ENCODE data around the gene DMRT1.

The DMRT1 gene

DNA sequence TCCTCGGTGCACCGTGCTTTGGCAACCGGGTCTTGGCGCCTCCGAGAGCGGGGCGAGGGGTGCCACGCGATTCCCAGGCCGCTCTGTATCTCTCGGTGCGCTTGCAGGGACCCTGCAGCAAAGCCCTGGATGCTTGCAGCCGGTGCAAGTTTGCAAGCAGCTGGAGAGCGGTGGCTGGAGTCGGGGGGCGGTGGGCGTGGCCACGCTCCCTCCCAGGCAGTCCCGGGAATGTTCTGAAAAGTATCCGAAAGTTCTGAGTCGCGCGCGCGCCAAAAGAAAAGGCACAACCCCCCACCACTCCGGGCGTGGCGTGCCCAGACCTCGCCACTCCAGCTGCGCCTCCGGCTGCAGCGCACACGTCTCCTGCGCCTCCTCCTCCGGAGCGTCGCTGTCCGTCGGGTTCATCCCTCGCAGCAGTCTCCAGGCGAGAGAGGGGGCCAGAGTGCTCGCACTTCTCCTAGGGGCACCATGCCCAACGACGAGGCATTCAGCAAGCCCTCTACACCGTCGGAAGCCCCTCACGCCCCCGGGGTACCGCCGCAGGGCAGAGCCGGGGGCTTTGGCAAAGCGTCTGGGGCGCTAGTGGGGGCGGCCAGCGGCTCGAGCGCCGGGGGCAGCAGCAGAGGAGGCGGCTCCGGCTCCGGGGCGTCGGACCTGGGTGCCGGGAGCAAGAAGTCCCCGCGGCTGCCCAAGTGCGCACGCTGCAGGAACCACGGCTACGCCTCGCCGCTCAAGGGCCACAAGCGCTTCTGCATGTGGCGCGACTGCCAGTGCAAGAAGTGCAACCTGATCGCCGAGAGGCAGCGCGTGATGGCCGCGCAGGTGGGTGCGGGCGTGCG, at the start of gene DMRT1:
TSS of gene DMRT1 (plus strand) at position 327 of the 839 bp plus-strand sequence. CDS start at position 469, 142 bp downstream.
- no peak for DNase-seq (ENCODE audit: low read depth in 2 of 2, low spot score in 1 of 2)

DNA sequence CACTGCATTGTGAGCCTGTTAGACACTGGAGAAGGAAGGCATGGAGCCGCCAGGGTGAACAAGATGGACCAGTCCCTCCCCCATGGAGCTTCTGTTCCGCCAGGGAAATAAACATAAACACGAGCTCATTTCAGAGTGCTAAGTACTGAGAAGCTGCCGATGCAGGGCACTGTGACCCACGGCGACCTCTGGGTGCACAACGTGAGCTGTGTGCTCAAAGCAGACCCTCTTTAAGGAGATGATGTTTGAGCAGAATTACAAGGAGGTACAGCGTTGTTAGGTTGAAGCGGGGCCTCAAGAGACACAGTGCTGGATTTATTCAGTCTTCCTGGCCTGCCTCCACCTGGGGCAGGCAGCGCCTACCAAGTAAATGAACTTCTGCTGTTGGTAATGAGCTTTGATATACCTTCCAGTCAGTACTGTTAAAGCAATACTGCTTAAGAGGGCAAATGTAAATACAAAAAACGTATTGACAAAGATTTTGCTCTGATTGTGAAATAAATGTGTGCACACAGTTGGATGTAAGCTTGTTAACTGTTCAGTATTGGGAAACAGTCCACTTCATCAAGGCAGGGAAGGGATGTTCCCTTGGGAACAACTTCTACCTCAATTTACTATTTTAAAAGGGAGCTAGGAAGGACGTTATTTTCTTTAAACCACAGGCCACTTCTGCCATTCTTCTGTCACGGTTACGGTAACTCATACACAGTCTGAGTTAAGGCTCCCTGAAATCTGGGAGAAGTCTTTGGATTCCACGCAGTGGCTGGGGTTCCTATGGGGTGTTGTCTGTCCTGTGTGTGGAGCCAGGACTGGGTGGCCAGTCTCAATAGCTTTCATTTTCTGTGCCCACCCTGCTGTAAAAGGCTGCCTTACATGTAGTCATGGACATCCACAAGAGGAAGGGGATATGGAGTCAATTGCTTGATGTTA, 48.9 kb upstream of the DMRT1 start:
- DNase-seq (ENCODE audit: low read depth in 2 of 2, low spot score in 1 of 2): no peak

DNA sequence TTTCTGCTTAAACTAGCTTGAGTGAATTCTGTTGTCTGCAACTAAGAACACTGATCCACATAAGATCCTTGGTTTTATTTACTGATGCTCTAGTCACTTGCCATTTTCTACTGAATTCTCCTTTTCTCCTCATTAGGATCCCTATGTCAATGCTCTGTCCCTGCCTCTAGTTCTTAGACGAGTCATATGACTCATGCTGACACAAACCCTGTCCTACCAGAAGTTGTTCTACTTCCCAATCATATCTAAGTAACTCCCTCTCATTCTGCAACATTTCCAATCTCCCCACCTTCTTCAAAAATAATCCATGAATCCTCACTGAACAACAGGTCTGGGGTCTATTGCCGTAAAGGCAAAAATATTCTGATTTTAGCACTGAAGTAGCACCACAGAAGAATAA, 47.1 kb upstream of the DMRT1 start:
- DNase-seq (ENCODE audit: low read depth in 2 of 2, low spot score in 1 of 2): no peak

DNA sequence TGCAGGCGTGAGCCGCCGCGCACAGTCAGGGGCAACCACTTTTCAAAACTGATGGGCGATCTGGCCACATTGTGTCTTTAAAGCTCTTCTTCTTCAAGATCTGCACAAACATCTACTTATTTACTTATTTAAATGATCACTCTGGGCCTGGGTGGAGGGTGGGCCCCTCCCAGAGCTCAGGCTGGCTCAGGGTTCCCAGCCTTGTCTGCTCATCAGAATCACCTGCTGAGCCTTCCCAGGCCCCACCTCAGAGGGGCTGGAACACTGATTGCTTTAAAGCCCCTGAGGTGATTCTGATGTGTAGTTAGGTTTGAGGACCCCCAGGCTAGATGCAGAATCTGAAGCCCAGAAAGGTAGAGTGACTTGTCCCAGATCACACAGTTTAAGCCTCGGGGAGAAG, 45.6 kb upstream of the DMRT1 start:
- no peak for DNase-seq (ENCODE audit: low read depth in 2 of 2, low spot score in 1 of 2)

DNA sequence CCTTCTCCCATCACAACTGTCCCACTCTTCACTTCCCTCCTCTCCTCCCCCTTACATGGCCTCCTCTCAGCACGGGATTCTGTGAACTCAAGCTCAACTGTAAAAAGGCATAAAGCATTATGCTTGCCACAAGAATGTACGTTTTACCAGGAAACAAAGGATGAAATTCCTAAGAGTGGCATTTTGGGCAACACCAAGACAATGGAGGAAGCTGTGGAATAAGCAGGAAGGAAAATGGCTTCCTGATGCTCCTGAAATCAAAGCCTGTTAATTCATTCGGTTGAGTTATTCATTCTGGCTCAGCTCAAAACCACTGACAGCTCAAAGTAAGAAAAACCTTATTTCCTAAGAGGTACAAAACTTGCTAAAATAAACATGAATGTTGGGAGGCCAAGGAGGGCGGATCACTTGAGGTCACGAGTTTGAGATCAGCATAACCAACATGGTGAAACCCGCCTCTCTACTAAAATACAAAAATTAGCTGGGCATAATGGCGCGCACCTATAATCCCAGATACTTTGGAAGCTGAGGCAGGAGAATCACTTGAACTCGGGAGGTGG, 40.8 kb upstream of the DMRT1 start:
- no peak for DNase-seq (ENCODE audit: low read depth in 2 of 2, low spot score in 1 of 2)

DNA sequence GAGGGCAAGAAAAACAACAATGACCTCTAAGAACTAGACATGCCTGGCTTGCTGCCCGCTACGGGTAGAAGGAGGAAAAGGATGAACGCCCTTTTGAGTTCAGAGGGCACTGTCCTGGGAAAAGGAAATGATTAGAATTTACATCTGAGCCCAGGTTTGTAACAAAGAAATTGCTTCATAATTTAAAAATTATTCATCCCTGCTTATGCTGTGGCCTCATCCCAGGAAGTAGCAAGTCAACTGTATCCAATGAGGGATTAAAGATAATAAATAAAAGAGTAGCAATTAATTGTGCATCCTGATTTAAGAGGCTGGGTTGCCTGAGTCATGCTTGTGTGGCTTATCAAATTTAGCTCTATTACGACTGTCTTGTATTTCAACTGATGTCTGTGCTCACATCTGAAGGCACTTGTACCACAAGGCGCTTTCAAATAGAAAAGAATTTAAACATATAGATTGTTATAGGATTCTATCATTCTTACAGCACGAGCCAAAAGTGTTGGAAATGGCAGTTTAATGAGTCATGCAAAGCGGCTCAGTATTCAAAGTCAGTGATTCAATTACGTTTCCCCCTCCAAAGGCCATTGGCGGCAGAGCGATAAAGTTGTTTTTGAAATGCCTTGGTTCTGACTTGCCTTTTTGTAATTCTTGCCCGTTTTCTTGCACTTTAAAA, 40.0 kb upstream of the DMRT1 start:
- no peak for DNase-seq (ENCODE audit: low read depth in 2 of 2, low spot score in 1 of 2)

DNA sequence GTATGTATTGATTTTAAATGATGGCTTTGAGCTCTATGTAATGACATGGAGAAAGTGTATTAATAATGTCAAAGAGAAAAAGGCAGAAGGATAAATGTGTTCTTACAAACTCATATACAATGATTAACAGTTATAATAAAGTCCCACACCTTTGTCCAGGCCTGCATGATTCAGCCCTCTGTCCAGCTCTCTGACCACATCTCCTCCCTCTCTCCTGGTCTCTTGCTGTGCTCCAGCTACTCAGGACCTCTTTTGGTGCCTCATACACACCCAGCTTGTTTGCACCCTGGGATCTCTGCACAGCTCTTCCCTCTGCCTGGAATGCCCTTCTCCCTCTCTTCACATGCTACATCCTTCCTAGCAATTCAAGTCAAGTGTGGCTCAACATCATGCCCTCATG, 37.5 kb upstream of the DMRT1 start:
- no peak for DNase-seq (ENCODE audit: low read depth in 2 of 2, low spot score in 1 of 2)

DNA sequence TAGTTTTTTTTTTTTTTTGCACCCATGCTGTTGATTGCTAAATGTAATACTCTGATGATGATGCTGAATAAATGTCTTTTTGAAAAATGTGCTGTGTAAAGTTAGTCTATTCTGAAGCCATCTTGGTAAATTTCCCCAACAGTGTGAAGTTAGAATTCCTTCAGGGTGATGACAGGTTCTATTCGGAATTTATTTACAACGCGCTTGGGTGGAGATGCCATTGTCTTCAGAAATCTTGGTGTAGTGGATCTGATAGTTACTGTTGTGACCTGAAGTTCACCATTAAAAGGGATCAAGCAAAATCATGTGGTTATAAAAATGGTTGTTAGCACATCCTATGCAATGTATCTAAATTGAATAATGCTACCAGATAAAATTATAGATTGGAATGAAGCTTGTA, 36.3 kb upstream of the DMRT1 start:
- no peak for DNase-seq (ENCODE audit: low read depth in 2 of 2, low spot score in 1 of 2)

DNA sequence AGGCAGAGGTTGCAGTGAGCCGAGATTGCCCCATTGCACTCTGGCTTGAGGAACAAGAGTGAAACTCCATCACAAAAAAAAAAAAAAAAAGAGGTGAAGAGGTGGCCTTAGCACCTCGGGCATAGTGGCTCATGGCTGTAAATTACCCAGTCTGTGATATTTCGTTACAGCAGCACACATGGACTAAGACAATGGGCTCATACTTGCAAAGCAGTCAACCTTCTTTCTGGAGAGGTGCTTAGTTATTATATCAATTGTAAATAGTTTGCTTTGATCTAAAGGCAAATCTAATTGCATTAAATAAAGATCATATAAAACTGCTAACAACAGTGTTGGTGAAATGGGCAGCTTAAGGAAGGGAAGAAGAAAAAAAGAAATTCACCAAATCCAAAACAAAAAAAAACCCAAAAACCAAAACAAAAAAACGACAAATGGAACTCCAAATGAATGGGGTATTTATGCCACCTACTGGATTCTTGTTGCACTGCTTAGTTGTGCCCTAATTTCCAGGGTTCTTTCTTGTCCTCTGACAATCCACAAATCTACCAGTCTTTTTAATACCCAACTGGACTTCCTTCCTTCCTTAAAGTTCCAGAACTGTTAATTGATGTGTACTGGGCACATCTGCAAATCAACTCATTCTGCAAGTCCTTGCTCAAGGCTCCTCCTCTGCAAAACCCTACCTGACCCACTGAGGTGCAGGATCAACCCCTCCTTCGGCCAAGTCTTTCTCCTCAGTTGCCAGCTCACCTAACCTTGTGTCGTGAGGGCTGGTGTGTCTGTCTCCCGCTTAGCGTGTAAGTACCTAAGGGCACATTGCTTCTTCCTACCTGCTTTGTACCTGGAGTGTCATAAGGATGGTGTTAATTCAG, 35.0 kb upstream of the DMRT1 start:
- no peak for DNase-seq (ENCODE audit: low read depth in 2 of 2, low spot score in 1 of 2)

DNA sequence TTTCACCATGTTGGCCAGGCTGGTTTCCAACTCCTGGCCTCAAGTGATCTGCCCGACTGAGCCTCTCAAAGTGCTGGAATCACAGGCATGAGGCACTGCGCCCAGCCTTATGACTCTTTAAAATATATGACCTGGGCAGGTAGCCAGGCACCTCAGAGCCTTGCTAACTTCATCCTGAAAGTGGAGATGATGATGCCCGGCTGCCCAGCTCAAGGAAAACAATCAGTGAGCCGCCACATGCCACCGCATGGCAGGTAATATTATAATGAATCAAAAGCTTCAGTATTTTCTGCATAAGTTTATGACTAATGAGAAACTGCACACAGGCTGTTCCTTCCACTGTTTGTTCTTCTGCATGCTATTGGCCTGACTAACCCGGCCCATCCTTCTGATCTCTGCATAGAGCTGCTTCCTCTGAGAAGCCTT, 30.4 kb upstream of the DMRT1 start:
- DNase-seq (ENCODE audit: low read depth in 2 of 2, low spot score in 1 of 2): no peak

DNA sequence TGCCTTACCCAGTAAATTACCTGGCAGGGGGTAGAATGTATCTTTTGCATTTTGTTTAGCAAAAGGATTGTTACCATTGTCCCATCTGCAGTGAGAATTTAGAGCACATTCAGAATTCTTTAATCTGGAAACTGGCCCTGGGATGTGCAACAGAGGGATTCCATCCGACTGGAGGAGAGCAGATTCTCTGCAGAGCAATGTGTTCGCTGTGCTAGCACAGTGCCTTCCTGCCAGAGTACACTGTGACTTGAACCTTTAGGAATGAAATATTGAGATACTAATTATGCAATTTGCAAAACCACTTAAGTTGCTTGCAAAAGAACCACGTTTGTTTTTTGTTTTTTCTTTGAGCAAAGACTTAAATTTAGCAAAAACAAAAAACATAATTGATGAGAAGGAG, 22.5 kb upstream of the DMRT1 start:
- no peak for DNase-seq (ENCODE audit: low read depth in 2 of 2, low spot score in 1 of 2)

DNA sequence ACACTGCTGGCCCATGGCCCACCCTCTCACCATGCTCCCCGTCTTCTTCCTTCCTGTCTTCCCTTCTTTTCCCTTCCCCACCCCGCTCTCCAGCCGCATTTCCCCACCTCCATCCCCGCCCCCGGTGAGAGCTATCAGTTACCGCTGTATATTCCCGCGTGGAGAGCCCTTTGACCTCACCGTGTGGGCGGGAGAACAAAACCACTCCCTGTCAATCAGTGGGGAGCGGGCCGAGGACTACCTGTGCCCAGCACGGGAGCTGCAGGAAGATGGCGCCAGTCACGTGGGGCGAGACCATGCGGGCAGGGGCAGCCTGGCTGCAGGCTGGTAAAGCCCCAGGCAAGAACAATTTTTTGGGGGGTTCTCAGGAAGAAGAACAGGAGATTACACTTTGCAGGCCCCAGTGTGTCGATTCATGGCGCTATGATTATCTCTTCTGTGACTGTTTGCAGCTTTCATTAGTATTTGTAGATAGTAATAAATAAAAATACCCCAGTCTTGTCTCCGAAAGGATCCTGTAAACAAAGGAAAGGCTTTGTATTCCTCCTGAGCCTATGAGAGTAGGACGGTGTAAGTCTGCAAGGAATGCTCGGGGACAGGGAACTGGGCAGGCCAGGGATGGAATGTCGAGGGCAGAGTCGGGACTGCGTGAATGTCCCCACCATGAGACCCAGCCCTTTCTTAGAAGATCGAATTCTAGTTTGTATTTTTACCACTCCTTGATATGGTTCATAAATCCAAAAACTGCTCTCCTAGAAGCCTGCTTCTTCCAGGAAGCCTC, 14.8 kb upstream of the DMRT1 start:
- DNase-seq (ENCODE audit: low read depth in 2 of 2, low spot score in 1 of 2): no peak

DNA sequence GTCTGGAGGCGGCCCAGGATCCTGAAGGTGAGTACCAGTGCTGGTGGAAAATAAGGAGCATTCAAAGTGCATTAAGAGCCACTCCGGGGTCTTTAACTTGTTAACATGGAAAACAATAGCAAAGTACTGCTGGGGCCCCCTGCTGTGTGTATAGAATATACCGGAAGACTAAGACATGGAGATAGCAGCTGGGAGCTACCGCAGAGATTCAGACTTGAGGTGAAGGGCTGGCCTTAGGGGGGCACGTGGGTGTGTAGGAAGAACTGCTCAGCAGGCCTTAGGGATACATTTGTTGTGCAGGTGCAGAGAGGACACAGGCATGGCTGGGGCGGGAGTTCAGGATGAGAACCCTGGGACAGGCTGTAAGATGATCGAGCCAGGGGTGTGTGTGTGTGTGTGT, 1.2 kb upstream of the DMRT1 start:
- no peak for DNase-seq (ENCODE audit: low read depth in 2 of 2, low spot score in 1 of 2)

DNA sequence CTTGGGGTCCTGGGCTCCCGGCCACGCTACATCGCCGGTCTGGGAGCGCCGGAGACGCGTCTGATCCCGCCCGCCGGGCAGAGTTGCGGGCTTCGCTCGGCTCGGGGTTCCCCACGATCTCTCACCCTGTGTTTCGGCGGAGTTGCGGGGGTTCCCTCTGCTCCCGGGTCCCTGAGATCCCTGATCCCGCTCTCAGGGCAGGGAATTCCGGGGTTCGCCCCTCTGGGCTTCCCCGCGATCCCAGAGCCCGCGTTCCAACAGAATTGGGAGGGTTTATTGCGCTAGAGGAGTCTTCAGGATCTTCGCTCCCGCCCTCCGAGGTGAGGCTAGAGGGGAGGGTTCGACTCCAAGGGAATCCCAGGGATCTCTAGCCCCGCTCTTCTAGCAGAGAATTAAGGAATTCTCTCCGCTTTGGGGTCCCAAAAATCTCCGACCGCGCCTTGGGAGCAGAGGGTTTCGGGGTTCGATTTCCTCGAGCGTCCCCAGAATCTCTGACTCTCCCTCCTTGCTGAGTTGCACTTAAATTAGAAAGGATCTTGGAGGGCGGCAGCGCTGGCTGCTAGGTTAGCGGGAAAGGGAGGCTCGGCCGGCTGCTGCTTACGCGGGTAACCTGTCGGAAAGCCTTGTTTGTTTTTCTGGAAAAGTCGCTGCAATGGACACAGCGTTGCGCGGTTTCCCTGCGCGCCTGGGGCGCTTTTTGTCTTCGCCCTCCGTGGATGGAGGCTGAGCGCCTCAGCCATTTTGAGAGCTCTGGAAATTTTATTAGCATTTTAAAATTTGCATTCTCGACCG, 1.3 kb downstream of the DMRT1 start:
- no peak for DNase-seq (ENCODE audit: low read depth in 2 of 2, low spot score in 1 of 2)

DNA sequence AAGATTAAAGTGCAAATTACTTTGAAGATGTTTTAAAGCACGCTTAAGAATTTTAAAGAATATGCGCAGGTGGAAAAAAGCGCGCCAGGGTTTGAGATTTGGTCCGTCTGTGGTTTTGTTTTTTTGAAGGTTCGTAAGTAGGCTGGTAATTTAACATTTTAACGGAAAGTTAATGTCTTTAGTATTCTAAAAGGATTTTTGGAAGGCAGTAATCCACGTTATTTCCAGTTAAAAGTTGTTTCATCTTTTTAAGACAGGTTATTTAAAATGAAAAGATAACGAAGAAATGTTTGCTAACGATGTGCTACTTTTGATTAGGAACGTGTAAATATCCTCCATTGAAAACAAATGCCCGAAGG, 1.9 kb downstream of the DMRT1 start:
- DNase-seq (ENCODE audit: low read depth in 2 of 2, low spot score in 1 of 2): no peak

DNA sequence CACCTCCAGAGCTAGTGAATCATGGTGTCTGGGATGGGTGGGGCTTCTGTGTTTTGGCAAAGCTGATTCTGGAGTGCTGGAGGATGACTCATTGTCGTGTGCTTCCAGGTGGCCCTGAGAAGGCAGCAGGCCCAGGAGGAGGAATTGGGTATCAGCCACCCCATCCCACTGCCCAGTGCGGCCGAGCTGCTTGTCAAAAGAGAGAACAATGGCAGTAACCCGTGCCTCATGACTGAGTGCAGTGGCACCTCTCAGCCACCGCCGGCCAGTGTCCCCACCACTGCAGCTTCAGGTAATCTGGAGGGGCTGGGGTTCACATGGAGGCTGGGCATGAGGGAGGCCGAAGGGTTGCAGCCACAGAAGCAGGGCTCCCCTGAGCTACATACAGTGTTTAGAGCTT, 5.4 kb downstream of the DMRT1 start:
- DNase-seq (ENCODE audit: low read depth in 2 of 2, low spot score in 1 of 2): no peak

DNA sequence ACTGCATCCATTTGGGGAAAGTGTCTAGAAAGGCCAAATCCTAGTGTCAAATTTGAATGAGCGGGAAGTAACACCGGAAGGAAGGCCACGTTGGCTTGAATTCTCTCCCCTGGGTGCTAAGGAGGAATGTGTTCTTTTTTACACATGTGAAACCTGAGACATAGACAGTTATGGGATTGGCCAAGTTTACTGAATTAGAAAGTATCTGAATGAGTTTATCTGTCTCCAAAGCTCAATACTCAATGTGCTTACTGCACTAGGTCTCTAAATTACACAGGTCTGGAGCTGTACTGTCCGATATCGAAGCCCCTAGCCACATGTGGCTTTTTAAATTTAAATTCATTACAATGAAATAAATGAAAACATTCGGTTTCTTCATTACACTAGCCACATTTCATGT, 6.0 kb downstream of the DMRT1 start:
- DNase-seq (ENCODE audit: low read depth in 2 of 2, low spot score in 1 of 2): no peak

DNA sequence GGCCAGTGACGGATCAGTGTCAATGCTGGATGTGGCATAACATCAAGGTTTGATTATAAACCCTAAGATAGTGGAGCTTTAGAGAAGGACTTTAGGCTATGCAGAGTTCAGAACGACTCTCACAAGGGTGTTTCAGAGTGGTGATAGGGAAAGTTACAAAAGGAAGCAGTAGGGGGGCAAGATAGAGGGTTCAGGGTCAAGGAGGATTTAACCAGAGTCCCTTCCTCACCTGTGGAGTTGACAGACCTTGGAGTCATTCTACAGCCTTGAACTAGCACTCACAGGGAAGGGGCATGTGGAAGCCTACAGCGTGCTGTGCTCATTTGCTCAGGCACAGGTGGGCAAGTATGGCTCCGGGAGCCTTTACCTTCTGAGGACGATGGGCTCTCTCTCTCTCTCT, 7.9 kb downstream of the DMRT1 start:
- DNase-seq (ENCODE audit: low read depth in 2 of 2, low spot score in 1 of 2): no peak

DNA sequence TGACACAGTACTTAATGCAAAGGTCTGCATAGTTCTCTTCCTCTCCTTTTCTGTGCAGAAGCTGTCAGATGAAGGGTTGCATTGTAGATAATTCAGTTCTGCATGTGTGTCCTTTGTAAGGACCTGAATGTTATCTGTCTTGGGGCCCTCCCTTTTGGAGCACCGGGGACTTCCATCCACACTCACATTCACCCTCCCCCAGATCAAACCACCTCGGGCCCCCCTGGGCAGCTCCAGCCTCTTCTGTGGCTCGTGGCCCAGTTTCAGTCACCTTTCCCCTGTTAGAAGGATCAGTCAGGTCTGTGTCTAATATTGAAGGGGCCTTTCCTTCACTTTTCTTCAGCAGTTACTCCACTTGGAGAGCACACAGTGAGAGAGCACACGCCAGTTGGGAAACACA, 11.0 kb downstream of the DMRT1 start:
- no peak for DNase-seq (ENCODE audit: low read depth in 2 of 2, low spot score in 1 of 2)

Data from stimulated activated CD8-positive, alpha-beta memory T cell treated with anti-CD3 and anti-CD28 coated beads, Interleukin-4, amount 100 ng/mL, for 4 hours (primary cell).